Osteoblast (primary cell): ENCODE results near the gene RAPGEF1. TPM values are rescaled to one million over a fixed set of nuclear protein-coding genes. Genes with fewer than 3 reads are reported as not detected.
"Not testable (repeated sequence)": the region's sequence is repeated elsewhere in the genome, so short reads cannot be mapped to it uniquely, and the experiment has no call there.

Source experiments
- DNase-seq: peaks from one replicate; pipeline ENCODE4 v3.0.0; 2011; ENCODE audit warnings: low spot score, mixed read lengths; ENCODE audit not compliant: insufficient read length; ENCODE audit errors: missing footprints
- H2AFZ ChIP-seq: 2 replicates; pipeline ENCODE4 v1.6.0; 2011; ENCODE audit warnings: mild to moderate bottlenecking, low read length
- H3K27ac ChIP-seq: 2 replicates; pipeline ENCODE4 v1.5.1; 2011; ENCODE audit warnings: mild to moderate bottlenecking, low read depth, low read length, moderate library complexity
- H3K27me3 ChIP-seq: 2 replicates; pipeline ENCODE4 v1.6.0; 2012; ENCODE audit warnings: mild to moderate bottlenecking, control low read depth, inconsistent platforms, low read length, moderate library complexity; ENCODE audit not compliant: insufficient read depth
- H3K36me3 ChIP-seq: 2 replicates; pipeline ENCODE4 v1.5.1; 2011; ENCODE audit warnings: mild to moderate bottlenecking, low read length, control low read depth, moderate library complexity; ENCODE audit not compliant: insufficient read depth
- H3K4me1 ChIP-seq: 2 replicates; pipeline ENCODE4 v1.5.1; 2011; ENCODE audit warnings: mild to moderate bottlenecking, low read length, control low read depth, moderate library complexity; ENCODE audit not compliant: insufficient read depth
- H3K4me2 ChIP-seq: 2 replicates; pipeline ENCODE4 v1.6.0; 2011; ENCODE audit warnings: mild to moderate bottlenecking, low read length; ENCODE audit not compliant: insufficient read depth
- H3K4me3 ChIP-seq: fragments of 200-600 bp; sonication (generic); 3 replicates; pipeline ENCODE4 v1.5.1; 2012; ENCODE audit warnings: mild to moderate bottlenecking, low read length, inconsistent platforms; ENCODE audit not compliant: insufficient read depth
- H3K79me2 ChIP-seq: 2 replicates; pipeline ENCODE4 v1.6.0; 2012; ENCODE audit warnings: mild to moderate bottlenecking, low read length, control low read depth, inconsistent platforms; ENCODE audit not compliant: insufficient read depth
- H3K9me3 ChIP-seq: 2 replicates; pipeline ENCODE4 v1.5.1; 2011; ENCODE audit warnings: low read depth, low read length, control low read depth
- H4K20me1 ChIP-seq: 2 replicates; pipeline ENCODE4 v1.6.0; 2012; ENCODE audit warnings: mild to moderate bottlenecking, low read length, control low read depth; ENCODE audit not compliant: insufficient read depth
- total RNA-seq: library from RNA; depleted of rRNA; stranded (reverse); fragments of >200 nt; gene quantifications from 2 replicates; pipeline ENCODE4 v1.2.3, GENCODE V29; 2012
- TF ChIP-seq, protein P1 (sequence below): IDR thresholded peaks from 2 replicates; pipeline ENCODE4 v1.5.1; 2011; ENCODE audit warnings: mild to moderate bottlenecking, low read depth, low read length, moderate library complexity; ENCODE audit errors: extremely low read depth

The RAPGEF1 gene
- total RNA-seq, 1 donor = 34.7 TPM

- peaks cover 62% of the 10 kb centered on the region for H3K79me2 ChIP-seq
- TF ChIP-seq, protein P1, sequence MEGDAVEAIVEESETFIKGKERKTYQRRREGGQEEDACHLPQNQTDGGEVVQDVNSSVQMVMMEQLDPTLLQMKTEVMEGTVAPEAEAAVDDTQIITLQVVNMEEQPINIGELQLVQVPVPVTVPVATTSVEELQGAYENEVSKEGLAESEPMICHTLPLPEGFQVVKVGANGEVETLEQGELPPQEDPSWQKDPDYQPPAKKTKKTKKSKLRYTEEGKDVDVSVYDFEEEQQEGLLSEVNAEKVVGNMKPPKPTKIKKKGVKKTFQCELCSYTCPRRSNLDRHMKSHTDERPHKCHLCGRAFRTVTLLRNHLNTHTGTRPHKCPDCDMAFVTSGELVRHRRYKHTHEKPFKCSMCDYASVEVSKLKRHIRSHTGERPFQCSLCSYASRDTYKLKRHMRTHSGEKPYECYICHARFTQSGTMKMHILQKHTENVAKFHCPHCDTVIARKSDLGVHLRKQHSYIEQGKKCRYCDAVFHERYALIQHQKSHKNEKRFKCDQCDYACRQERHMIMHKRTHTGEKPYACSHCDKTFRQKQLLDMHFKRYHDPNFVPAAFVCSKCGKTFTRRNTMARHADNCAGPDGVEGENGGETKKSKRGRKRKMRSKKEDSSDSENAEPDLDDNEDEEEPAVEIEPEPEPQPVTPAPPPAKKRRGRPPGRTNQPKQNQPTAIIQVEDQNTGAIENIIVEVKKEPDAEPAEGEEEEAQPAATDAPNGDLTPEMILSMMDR = no peak
Observed at GRCh38 chr9:131666774-131667173, 73.1 kb downstream of the RAPGEF1 start.

GRCh38 chr9:131666029-131666428 lies 73.8 kb downstream of the RAPGEF1 start:
- no peak overlapping the region for H3K4me3 ChIP-seq
- TF ChIP-seq, protein P1 = no peak

More at GRCh38 chr9:131666774-131667173, 73.1 kb downstream of the RAPGEF1 start:
- Histone ChIP-seq H2AFZ (no peak overlapping the region), H3K4me1 (peaks cover 22% of the 10 kb centered on the region), H4K20me1 (peaks cover 28% of the 10 kb centered on the region), H3K4me2 (no peak overlapping the region), H3K9me3 (no peaks in the 10 kb centered on the region), H3K27ac (no peak overlapping the region), H3K27me3 (no peaks in the 10 kb centered on the region), H3K36me3 (no peaks in the 10 kb centered on the region), H3K4me3 (no peak overlapping the region)
- DNase-seq = no peak

GRCh38 chr9:131663288-131663687 lies 76.6 kb downstream of the RAPGEF1 start:
- H4K20me1 ChIP-seq = peaks cover 3% of the 10 kb centered on the region
- H2AFZ ChIP-seq = no peak overlapping the region
- H3K4me2 ChIP-seq = no peak overlapping the region
- no peak overlapping the region for H3K4me3 ChIP-seq
- H3K27ac ChIP-seq = no peak overlapping the region
- H3K27me3 ChIP-seq = no peaks in the 10 kb centered on the region
- H3K79me2 ChIP-seq = peaks cover 57% of the 10 kb centered on the region
- TF ChIP-seq, protein P1 = no peak
- no peaks in the 10 kb centered on the region for H3K36me3 ChIP-seq
- DNase-seq = no peak
- no peaks in the 10 kb centered on the region for H3K9me3 ChIP-seq
- peaks cover 18% of the 10 kb centered on the region for H3K4me1 ChIP-seq

More at GRCh38 chr9:131666029-131666428, 73.8 kb downstream of the RAPGEF1 start:
- H3K4me2 ChIP-seq = no peak overlapping the region
- H3K9me3 ChIP-seq = no peaks in the 10 kb centered on the region
- peaks cover 61% of the 10 kb centered on the region for H3K79me2 ChIP-seq
- peaks cover 22% of the 10 kb centered on the region for H3K4me1 ChIP-seq
- no peak overlapping the region for H3K27ac ChIP-seq
- no peak overlapping the region for H2AFZ ChIP-seq
- H3K36me3 ChIP-seq = no peaks in the 10 kb centered on the region
- H3K27me3 ChIP-seq = no peaks in the 10 kb centered on the region
- no peak for DNase-seq
- H4K20me1 ChIP-seq = peaks cover 26% of the 10 kb centered on the region

- not testable (repeated sequence) for H3K9me3 ChIP-seq, H3K36me3 ChIP-seq, H3K27ac ChIP-seq, H3K4me3 ChIP-seq, H3K4me2 ChIP-seq, DNase-seq, H2AFZ ChIP-seq, H3K27me3 ChIP-seq, H4K20me1 ChIP-seq
- Histone ChIP-seq H3K4me1 (peaks cover 19% of the 10 kb centered on the region), H3K79me2 (peaks cover 60% of the 10 kb centered on the region)
Observed at GRCh38 chr9:131662289-131662621, 77.6 kb downstream of the RAPGEF1 start.
